Activated naive CD4-positive, alpha-beta T cell (primary cell): ENCODE measurements around the gene CETN1.

ENCODE experiments used
- DNase-seq, 4 experiments: peaks; one replicate each; lab custom pipeline; 2025; lab: John Stamatoyannopoulos, UW

CETN1 gene

DNA sequence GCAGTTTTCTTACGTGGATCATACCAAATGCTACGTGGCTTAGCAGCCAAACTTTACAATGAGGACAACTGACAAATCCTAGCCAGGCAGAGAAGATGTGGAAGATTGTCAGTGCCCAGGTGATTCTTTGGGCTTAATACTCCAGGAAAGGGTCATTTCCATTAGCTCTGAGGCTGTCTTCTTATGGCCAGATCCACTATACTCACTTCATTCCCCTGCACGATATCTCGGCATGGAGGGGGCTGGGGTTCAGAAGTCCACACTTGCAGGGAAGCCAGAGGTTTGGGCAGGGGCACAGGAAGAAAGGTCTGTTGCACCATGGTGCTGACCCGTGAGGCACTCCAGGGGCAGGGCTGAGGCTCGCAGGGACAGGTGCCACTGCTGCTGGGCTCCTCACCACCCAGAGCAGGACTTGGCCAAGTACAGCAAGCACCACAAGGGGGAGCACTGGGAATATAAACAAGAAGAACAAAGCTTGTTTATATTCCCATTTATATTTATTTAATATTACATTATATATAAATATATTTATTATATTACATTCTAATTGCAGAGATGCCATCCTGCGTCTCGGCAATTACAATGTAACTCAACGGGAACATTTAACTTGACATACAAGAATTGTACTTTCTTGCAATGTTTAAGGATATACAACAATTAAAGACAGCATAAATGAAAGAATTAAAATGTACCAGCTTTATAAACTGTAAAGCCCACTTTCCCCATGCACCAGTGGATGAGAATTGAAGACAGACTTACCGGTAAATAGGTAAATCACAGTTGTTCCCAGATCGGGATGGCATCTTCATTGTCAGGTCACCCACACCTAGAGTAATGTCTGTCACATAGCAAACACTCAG, 43.8 kb downstream of the CETN1 start:
- peak in 3 of 4 experiments; percentile 4 to 14 (median 14) for DNase-seq

DNA sequence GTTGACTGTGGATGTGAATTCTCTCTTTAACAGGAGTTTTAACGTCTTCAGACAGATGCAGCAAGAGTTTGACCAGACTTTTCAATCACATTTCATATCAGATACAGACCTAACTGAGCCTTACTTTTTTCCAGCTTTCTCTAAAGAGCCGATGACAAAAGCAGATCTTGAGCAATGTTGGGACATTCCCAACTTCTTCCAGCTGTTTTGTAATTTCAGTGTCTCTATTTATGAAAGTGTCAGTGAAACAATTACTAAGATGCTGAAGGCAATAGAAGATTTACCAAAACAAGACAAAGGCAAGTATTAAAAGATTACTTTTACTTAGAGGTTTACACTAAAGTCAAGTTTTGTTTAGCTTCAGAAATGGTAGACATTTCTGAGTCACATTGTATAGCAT, 47.1 kb downstream of the CETN1 start:
- no peak for DNase-seq

- no peak for DNase-seq
Measured at GRCh38 chr18:629269-630150, 49.3 kb downstream of the CETN1 start.

- DNase-seq, result no peak
Measured at GRCh38 chr18:631560-631959, 51.4 kb downstream of the CETN1 start.
